Cardiac fibroblast (primary cell): ENCODE results near the gene C10orf67.

Experiments
- DNase-seq, 2 donors: peaks; one replicate each; pipeline versions ENCODE4 v3.0.0 to v3.0.0-alpha.2; 2010; ENCODE audit warnings: low read depth in 2 of 2
- H3K4me3 ChIP-seq, 2 donors: replicated peaks in 1 of 2; 1 replicate in 1 of 2; 2 replicates in 1 of 2; pipeline ENCODE4 v1.5.1; 2011; ENCODE audit warnings: low read depth in 2 of 2, low read length in 2 of 2, mild to moderate bottlenecking in 2 of 2, moderate library complexity in 1 of 2
- TF ChIP-seq, protein P1 (sequence below): IDR thresholded peaks from one replicate; pipeline ENCODE4 v1.5.1; 2011; ENCODE audit warnings: low read depth, mild to moderate bottlenecking, low read length, inconsistent platforms

Gene C10orf67

DNA sequence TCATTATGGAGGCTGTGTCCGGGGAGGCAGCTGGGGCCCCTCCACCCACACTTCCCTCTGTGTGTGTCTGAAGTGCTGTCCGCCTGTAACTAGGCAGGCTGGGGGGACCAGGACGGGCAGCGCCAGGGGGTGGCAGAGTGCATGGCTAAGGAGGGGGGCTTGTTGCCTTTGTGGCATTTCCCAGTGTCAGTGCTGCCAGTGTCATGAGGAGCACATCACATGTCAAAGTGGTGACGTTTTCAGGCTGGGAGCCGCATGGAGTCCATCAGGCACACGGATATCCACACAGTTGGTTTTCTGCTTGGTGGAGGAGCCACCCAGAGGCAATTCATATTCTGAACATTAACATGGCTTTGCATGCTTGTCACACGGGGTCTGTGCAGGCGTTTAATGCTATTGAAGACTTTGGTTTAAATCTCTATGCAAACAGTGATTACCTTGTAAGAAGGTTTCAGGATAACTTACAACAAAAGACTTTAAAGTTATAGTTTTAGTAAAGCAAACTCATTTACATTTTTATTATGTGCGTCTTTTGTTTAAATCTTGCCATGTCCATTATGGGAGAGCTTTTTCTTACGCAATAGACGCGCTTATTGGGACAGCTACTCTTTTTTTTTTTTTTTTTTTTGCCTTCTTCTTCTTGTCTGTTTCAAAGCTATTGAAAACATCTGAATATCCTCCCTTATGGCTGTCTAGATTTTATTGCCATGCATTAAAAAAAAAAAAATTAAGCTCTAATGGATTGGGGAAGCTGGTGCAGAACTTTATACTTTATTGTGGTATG is 52.9 kb downstream of the C10orf67 start:
- DNase-seq = no peak
- TF ChIP-seq, protein P1, sequence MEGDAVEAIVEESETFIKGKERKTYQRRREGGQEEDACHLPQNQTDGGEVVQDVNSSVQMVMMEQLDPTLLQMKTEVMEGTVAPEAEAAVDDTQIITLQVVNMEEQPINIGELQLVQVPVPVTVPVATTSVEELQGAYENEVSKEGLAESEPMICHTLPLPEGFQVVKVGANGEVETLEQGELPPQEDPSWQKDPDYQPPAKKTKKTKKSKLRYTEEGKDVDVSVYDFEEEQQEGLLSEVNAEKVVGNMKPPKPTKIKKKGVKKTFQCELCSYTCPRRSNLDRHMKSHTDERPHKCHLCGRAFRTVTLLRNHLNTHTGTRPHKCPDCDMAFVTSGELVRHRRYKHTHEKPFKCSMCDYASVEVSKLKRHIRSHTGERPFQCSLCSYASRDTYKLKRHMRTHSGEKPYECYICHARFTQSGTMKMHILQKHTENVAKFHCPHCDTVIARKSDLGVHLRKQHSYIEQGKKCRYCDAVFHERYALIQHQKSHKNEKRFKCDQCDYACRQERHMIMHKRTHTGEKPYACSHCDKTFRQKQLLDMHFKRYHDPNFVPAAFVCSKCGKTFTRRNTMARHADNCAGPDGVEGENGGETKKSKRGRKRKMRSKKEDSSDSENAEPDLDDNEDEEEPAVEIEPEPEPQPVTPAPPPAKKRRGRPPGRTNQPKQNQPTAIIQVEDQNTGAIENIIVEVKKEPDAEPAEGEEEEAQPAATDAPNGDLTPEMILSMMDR = no peak
- no peak overlapping the region for H3K4me3 ChIP-seq

DNA sequence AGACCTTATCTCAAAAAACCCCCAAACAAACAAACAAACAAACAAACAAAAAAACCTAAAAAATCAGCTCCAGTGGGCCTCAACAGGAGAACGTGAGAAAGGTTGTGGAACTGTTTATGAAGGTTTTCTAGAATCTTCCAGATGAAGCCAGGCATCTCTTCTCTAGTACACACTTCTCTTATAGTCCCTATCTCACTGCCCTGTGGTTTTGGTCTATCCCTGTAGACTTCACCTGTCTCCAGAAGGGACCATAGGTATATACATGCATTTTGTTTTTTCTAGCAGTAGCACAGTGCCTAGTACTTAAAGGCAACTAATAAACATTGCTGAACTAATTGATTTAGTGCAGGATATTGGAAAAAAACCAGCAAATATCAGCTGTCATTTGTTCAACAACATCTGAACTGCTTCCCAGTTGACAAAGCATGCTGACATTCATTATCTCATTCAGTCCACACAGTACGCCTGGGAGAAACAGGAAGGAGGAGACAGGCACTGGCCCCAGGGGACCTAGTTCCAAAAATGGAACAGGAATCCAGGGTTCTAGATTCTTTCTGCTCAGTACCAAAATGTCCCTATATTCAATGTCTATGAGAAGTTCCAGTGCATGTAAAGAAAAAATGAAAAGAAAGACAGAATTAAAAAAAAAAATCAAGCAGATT is 59.8 kb downstream of the C10orf67 start:
- TF ChIP-seq, protein P1 = no peak
- no peak for DNase-seq
- H3K4me3 ChIP-seq = no peak overlapping the region

DNA sequence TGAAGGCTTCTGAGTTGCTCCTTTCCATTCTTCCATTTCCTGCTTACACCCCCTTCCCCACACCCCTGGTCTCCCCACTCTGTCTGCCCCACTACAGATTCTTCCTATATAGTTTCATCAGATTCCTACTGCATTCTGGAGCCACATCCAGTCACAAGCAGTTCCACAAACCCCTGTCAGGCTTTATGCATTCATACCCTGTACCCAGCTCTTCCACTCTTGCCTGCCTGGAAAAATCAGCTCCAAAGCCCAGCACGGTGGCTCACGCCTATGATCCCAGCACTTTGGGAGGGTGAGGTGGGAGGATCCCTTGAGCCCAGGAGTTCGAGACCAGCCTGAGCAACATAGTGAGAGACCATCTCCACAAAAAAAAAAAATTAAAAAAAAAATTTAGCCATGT is 60.4 kb downstream of the C10orf67 start:
- TF ChIP-seq, protein P1 = no peak
- DNase-seq = no peak

DNA sequence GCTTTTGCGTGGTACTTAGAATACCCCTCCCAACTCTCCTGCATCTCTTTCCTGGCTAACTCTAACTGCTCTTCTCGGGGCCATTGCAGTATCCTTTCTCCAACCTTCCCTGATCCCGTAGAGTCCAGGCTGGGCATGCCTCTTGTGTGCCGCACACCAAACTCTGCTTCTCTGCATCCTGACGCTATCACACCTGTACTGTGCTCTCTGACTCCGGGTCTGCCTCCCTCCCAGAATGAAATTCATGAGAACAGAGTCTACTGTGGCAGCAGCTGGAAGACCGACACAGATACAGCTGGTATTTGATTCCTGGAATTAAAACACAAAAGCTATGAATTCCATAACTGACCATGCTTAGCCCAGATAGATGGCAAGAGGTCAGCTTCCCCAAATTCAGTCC is 60.9 kb downstream of the C10orf67 start:
- no peak overlapping the region for H3K4me3 ChIP-seq
- TF ChIP-seq, protein P1 = no peak
- no peak for DNase-seq

More for the DNA sequence above, 60.4 kb downstream of the C10orf67 start:
- no peak overlapping the region for H3K4me3 ChIP-seq

DNA sequence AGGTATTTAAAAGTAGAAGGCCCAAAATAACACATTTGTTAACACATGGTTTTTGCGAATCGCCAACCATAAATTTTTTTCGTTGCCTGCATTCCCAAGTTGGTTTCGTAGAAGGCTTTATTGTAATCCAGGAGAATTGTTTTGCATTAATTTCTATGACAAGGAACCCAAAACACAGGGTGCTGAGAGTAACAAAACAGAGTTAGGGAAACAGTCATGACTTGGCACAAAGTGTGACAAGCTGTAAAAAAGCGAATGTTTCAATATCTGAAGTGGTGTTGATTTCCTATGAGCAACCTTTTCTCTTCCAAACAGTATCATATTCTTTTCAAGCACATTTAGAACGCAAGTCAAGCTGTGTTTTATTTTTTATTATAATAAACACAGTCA is 63.6 kb downstream of the C10orf67 start:
- TF ChIP-seq, protein P1 = no peak
- H3K4me3 ChIP-seq = no peak overlapping the region
- DNase-seq = no peak

DNA sequence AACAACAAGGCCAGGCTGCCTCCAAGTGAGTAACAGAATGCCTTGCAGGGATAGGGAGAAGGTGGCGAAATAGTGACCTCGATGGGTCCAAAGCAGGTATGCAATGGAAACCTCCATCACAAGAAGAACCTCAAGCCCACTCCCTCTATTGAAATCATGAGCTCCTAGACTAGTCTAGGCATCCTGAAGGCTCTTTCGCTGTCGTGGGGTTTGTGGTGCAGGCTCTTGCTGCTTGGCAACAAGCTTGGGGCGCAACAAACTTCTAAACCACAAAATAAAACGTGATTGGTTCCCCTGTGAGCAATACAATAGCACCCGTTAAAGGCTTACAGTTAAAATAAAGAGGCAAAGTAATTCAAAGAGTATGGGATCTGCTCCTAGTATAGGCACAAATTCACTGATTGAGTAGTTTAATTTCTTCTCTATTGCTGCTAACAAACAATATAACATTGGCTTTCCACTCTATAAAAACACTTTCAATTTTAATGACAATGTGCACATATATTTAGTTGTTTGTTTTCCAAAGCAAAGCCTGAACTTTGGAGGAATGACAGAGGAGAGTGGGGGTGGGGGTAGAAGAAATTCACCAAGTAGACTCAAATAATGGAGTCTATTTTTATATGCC is 64.1 kb downstream of the C10orf67 start:
- DNase-seq = no peak
- H3K4me3 ChIP-seq = no peak overlapping the region
- TF ChIP-seq, protein P1 = no peak
